Retina (tissue), 1 donor: Measurements from ENCODE around the gene CPNE7.
"Not testable (repeated sequence)": the region's sequence is repeated elsewhere in the genome, so short reads cannot be mapped to it uniquely, and the experiment has no call there.

Experiments
- DNase-seq: peaks from one replicate; pipeline ENCODE4 v3.0.0-alpha.2; 2016

Gene CPNE7

GRCh38 chr16:89583895-89584644, 8.5 kb downstream of the CPNE7 start:
- DNase-seq: no peak

- DNase-seq: no peak
These were observed 9.4 kb downstream of the CPNE7 start for GRCh38 chr16:89584768-89585549.

- DNase-seq: no peak
These were observed 10.7 kb downstream of the CPNE7 start for GRCh38 chr16:89586218-89586617.

GRCh38 chr16:89586853-89587252, 11.3 kb downstream of the CPNE7 start:
- DNase-seq: no peak

GRCh38 chr16:89587676-89588075, 12.1 kb downstream of the CPNE7 start:
- DNase-seq: not testable (repeated sequence)

- no peak for DNase-seq
These were observed 13.0 kb downstream of the CPNE7 start for GRCh38 chr16:89588413-89589109.

- no peak for DNase-seq
These were observed 13.8 kb downstream of the CPNE7 start for GRCh38 chr16:89589241-89589926.

GRCh38 chr16:89593841-89594240, 18.3 kb downstream of the CPNE7 start:
- DNase-seq: no peak

- DNase-seq: no peak
These were observed 19.9 kb downstream of the CPNE7 start for GRCh38 chr16:89595330-89596060.

GRCh38 chr16:89596061-89596689, 20.6 kb downstream of the CPNE7 start:
- no peak for DNase-seq

- DNase-seq: no peak
These were observed 21.5 kb downstream of the CPNE7 start for GRCh38 chr16:89596957-89597649.

- no peak for DNase-seq
These were observed 22.6 kb downstream of the CPNE7 start for GRCh38 chr16:89598199-89598598.

- no peak for DNase-seq
These were observed 23.9 kb downstream of the CPNE7 start for GRCh38 chr16:89599451-89599858.

- no peak for DNase-seq
These were observed 24.3 kb downstream of the CPNE7 start for GRCh38 chr16:89599902-89600301.

GRCh38 chr16:89600427-89600826, 24.9 kb downstream of the CPNE7 start:
- no peak for DNase-seq

- no peak for DNase-seq
These were observed 25.4 kb downstream of the CPNE7 start for GRCh38 chr16:89600956-89601355.

GRCh38 chr16:89601906-89602272, 26.3 kb downstream of the CPNE7 start:
- DNase-seq: no peak

GRCh38 chr16:89602273-89602951, 26.9 kb downstream of the CPNE7 start:
- peak; percentile 80 for DNase-seq

- DNase-seq: no peak
These were observed 27.5 kb downstream of the CPNE7 start for GRCh38 chr16:89602952-89603590.

GRCh38 chr16:89604764-89605163, 29.2 kb downstream of the CPNE7 start:
- no peak for DNase-seq
